Liver (tissue), 9 donors: ENCODE results near the gene SRGAP3. TPM values are rescaled to one million over a fixed set of nuclear protein-coding genes. Genes with fewer than 3 reads are reported as not detected.

Source experiments
- DNase-seq: peaks from one replicate; pipeline ENCODE4 v3.0.0-alpha.2; 2017; ENCODE audit warnings: low spot score
- H3K27ac ChIP-seq, 2 donors: one replicate each; pipeline ENCODE4 v1.7.0; 2013; ENCODE audit warnings: inconsistent platforms in 2 of 2, low read length in 2 of 2, control low read depth in 1 of 2, low read depth in 1 of 2, mild to moderate bottlenecking in 1 of 2
- H3K27me3 ChIP-seq, 4 donors: one replicate each; pipeline versions ENCODE4 v1.6.1 to v1.7.0; 2013; ENCODE audit warnings: low read length in 3 of 4, inconsistent platforms in 1 of 4, mild to moderate bottlenecking in 1 of 4, moderate library complexity in 1 of 4; ENCODE audit not compliant: control insufficient read depth in 4 of 4, insufficient read depth in 4 of 4
- H3K36me3 ChIP-seq, 4 donors: one replicate each; pipeline versions ENCODE4 v1.6.1 to v1.7.0; 2013; ENCODE audit warnings: low read length in 3 of 4, mild to moderate bottlenecking in 3 of 4, low read depth in 1 of 4, moderate library complexity in 1 of 4; ENCODE audit not compliant: control insufficient read depth in 4 of 4, insufficient read depth in 3 of 4
- H3K4me1 ChIP-seq, 4 donors: one replicate each; pipeline versions ENCODE4 v1.6.1 to v1.7.0; 2013; ENCODE audit warnings: low read length in 3 of 4, mild to moderate bottlenecking in 3 of 4, moderate library complexity in 1 of 4; ENCODE audit not compliant: control insufficient read depth in 4 of 4, insufficient read depth in 4 of 4
- H3K4me3 ChIP-seq, 3 donors: one replicate each; pipeline versions ENCODE4 v1.6.1 to v1.7.0; 2013; ENCODE audit warnings: low read length in 3 of 3, control low read depth in 1 of 3, low read depth in 1 of 3, mild to moderate bottlenecking in 1 of 3
- H3K9ac ChIP-seq, 2 donors: one replicate each; pipeline ENCODE4 v1.7.0; 2013; ENCODE audit warnings: low read length in 2 of 2, mild to moderate bottlenecking in 2 of 2, moderate library complexity in 2 of 2, control low read depth in 1 of 2, low read depth in 1 of 2
- H3K9me3 ChIP-seq, 4 donors: one replicate each; pipeline versions ENCODE4 v1.6.1 to v1.7.0; 2013; ENCODE audit warnings: low read length in 3 of 4; ENCODE audit not compliant: control insufficient read depth in 4 of 4
- EGR1 ChIP-seq, 2 donors: IDR thresholded peaks; 2 replicates each; pipeline ENCODE4 v1.6.1; 2016 to 2018; ENCODE audit warnings: antibody characterized with exemption in 2 of 2, low read depth in 2 of 2
- FOXA1 ChIP-seq: IDR thresholded peaks from 2 replicates; pipeline ENCODE4 v1.6.1; 2016; ENCODE audit warnings: antibody characterized with exemption
- FOXA2 ChIP-seq: IDR thresholded peaks from 2 replicates; pipeline ENCODE4 v1.6.1; 2016; ENCODE audit warnings: antibody characterized with exemption
- GABPA ChIP-seq, 2 donors: IDR thresholded peaks in 1 of 2; conservative IDR thresholded peaks in 1 of 2; 2 replicates each; pipeline ENCODE4 v1.6.1; 2016; ENCODE audit warnings: antibody characterized with exemption in 2 of 2, mild to moderate bottlenecking in 1 of 2, moderate library complexity in 1 of 2
- HNF4A ChIP-seq, 2 donors: conservative IDR thresholded peaks; 2 replicates each; pipeline ENCODE4 v1.6.1; 2016; ENCODE audit warnings: antibody characterized with exemption in 2 of 2, mild to moderate bottlenecking in 2 of 2
- HNF4G ChIP-seq: IDR thresholded peaks from 2 replicates; pipeline ENCODE4 v1.6.1; 2016; ENCODE audit warnings: antibody characterized with exemption
- JUND ChIP-seq, 2 donors: IDR thresholded peaks; 2 replicates each; pipeline ENCODE4 v1.6.1; 2016; ENCODE audit warnings: antibody characterized with exemption in 2 of 2
- NR2F2 ChIP-seq: IDR thresholded peaks from 2 replicates; pipeline ENCODE4 v1.6.1; 2016; ENCODE audit warnings: antibody characterized with exemption
- RAD21 ChIP-seq, 2 donors: IDR thresholded peaks; 2 replicates each; pipeline ENCODE4 v1.6.1; 2016; ENCODE audit warnings: antibody characterized with exemption in 2 of 2, mild to moderate bottlenecking in 2 of 2
- RXRA ChIP-seq, 2 donors: IDR thresholded peaks; 2 replicates each; pipeline ENCODE4 v1.6.1; 2017 to 2018; ENCODE audit warnings: antibody characterized with exemption in 2 of 2, mild to moderate bottlenecking in 1 of 2
- SP1 ChIP-seq: IDR thresholded peaks from 2 replicates; pipeline ENCODE4 v1.6.1; 2018; ENCODE audit warnings: antibody characterized with exemption, mild to moderate bottlenecking
- TAF1 ChIP-seq: conservative IDR thresholded peaks from 2 replicates; pipeline ENCODE4 v1.6.1; 2016; ENCODE audit warnings: antibody characterized with exemption, mild to moderate bottlenecking
- YY1 ChIP-seq: IDR thresholded peaks from 2 replicates; pipeline ENCODE4 v1.6.1; 2016; ENCODE audit warnings: antibody characterized with exemption, mild to moderate bottlenecking
- WGBS: extraction: QIAGEN DNeasy Blood & Tissue Kit; methylation state at CpG from one replicate; pipeline ENCODE4 v1.1.7; 2013; 5-methylcytosine and 5-hydroxymethylcytosine counted together
- polyA plus RNA-seq, 2 donors: library from polyadenylated mRNA; stranded (reverse) in 1 of 2; unstranded in 1 of 2; fragments of 200-250 nt in 1 of 2; fragments of >200 nt in 1 of 2; fragmentation: Nextera tagmentation in 1 of 2; extraction: Ambion mirVana in 1 of 2; gene quantifications; one replicate each; pipeline versions ENCODE4 v1.2.1 to v1.2.3, GENCODE V29; 2013 to 2015
- total RNA-seq, 2 donors: library from RNA; depleted of rRNA; stranded (reverse); fragments of >200 nt; gene quantifications; one replicate each; pipeline ENCODE4 v1.2.3, GENCODE V29; 2014
- TF ChIP-seq, protein P1 (sequence below): IDR thresholded peaks from 2 replicates; pipeline ENCODE4 v1.6.1; 2016; ENCODE audit warnings: antibody characterized with exemption, mild to moderate bottlenecking
- TF ChIP-seq, protein P2 (sequence below): IDR thresholded peaks from 2 replicates; pipeline ENCODE4 v1.6.1; 2016; ENCODE audit warnings: antibody characterized with exemption
- TF ChIP-seq, protein P3 (sequence below): IDR thresholded peaks from 2 replicates; pipeline ENCODE4 v1.6.1; 2016; ENCODE audit warnings: antibody characterized with exemption
- TF ChIP-seq, protein P4 (sequence below): fragments of 150-350 bp; IDR thresholded peaks from 2 replicates; pipeline ENCODE4 v1.5.1; 2017; ENCODE audit warnings: improper control_type of control experiment, low read depth, low read length; ENCODE audit not compliant: missing input control
- TF ChIP-seq, protein P5 (sequence below): IDR thresholded peaks from 2 replicates; pipeline ENCODE4 v1.6.1; 2016; ENCODE audit warnings: antibody characterized with exemption
- donor health status: healthy.
- donor health status: healthy.
- donor health status: healthy.
- donor health status: healthy.
- donor health status: healthy.

SRGAP3 gene
- total and polyA plus RNA-seq, 4 donors = 0.61 to 4.2 (median 1.6) TPM

DNA sequence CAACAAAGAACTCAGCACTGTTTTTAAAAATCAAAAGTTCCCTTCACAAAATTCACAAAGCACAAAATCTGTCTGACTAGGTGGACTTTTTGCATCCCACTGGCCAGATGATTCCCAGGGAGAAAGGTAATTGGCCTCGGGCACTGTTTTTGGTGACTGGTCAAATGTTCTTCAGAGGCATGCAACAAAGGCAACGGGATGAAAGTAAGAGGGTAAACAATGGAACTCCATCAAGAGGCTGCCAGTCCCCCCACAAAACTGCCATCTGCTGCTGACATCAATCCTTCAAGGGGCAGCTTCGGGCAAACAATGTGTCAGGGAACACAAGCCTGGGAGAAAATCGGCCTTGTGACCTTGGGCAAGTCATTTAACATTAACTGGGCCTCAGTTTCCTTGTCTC lies 3.3 kb downstream of the SRGAP3 start:
- no peak for TF ChIP-seq FOXA1
- TF ChIP-seq YY1 = no peak
- no peak for TF ChIP-seq HNF4G
- TF ChIP-seq, protein P1, sequence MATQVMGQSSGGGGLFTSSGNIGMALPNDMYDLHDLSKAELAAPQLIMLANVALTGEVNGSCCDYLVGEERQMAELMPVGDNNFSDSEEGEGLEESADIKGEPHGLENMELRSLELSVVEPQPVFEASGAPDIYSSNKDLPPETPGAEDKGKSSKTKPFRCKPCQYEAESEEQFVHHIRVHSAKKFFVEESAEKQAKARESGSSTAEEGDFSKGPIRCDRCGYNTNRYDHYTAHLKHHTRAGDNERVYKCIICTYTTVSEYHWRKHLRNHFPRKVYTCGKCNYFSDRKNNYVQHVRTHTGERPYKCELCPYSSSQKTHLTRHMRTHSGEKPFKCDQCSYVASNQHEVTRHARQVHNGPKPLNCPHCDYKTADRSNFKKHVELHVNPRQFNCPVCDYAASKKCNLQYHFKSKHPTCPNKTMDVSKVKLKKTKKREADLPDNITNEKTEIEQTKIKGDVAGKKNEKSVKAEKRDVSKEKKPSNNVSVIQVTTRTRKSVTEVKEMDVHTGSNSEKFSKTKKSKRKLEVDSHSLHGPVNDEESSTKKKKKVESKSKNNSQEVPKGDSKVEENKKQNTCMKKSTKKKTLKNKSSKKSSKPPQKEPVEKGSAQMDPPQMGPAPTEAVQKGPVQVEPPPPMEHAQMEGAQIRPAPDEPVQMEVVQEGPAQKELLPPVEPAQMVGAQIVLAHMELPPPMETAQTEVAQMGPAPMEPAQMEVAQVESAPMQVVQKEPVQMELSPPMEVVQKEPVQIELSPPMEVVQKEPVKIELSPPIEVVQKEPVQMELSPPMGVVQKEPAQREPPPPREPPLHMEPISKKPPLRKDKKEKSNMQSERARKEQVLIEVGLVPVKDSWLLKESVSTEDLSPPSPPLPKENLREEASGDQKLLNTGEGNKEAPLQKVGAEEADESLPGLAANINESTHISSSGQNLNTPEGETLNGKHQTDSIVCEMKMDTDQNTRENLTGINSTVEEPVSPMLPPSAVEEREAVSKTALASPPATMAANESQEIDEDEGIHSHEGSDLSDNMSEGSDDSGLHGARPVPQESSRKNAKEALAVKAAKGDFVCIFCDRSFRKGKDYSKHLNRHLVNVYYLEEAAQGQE = no peak
- no peak for TF ChIP-seq FOXA2
- no peak for TF ChIP-seq RXRA (IDR thresholded peaks at IDR 0.05)
- no peak for TF ChIP-seq RAD21 (IDR thresholded peaks at IDR 0.05)
- Histone ChIP-seq H3K27ac (no peak overlapping the region), H3K9ac (no peak overlapping the region), H3K9me3 (no peaks in the 10 kb centered on the region), H3K4me3 (no peak overlapping the region), H3K27me3 (no peaks in the 10 kb centered on the region), H3K4me1 (peaks cover 0 to 15% (median 12%) of the 10 kb centered on the region in 4 donors), H3K36me3 (no peaks in the 10 kb centered on the region)
- 88% methylated on average over 4 of the region's 4 CpGs for WGBS
- DNase-seq = no peak

DNA sequence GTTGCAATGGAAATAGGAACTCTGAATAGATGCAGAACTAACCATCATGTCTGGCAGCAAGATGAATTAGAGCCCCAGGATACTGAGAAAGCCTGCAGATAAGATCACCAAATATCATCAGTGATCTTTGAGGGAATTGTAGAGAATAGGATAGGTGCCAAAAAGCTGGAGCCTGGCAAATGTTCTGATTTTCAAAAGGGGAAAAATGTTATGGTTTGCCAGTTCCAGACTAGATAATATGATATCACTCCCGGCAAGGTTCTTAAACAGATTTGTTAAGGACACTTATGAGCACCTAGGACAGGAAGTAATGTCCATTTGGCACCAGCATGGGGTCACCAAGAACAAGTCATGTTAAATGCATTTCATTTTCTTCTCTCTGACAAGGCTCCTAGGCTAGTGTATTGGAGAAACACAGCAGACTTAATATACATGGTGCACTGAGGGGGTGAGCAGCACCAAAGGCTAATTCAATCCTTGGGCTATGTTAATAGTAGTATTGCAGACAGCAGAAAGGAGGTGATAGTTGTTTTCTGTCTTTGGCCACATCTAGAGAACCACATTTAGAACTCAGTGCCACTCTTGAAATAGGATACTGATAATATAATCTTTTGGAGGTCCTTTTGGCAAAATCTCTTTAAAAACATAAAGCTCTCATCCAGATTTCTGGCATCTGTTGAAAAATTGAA lies 4.8 kb downstream of the SRGAP3 start:
- TF ChIP-seq YY1 (no peak), JUND (IDR thresholded peaks at IDR 0.05) (no peak), EGR1 (IDR thresholded peaks at IDR 0.05; ENCODE audit: low read depth in 2 of 2) (no peak), NR2F2 (no peak), SP1 (no peak), TAF1 (no peak), RXRA (IDR thresholded peaks at IDR 0.05) (no peak), HNF4G (no peak), FOXA2 (no peak), FOXA1 (no peak), RAD21 (IDR thresholded peaks at IDR 0.05) (no peak), HNF4A (conservative IDR thresholded peaks at IDR 0.05) (no peak), GABPA (IDR thresholded peaks at IDR 0.05 in 1 of 2, conservative IDR thresholded peaks at IDR 0.05 in 1 of 2) (no peak)
- TF ChIP-seq, protein P2, sequence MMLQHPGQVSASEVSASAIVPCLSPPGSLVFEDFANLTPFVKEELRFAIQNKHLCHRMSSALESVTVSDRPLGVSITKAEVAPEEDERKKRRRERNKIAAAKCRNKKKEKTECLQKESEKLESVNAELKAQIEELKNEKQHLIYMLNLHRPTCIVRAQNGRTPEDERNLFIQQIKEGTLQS = no peak
- TF ChIP-seq, protein P3, sequence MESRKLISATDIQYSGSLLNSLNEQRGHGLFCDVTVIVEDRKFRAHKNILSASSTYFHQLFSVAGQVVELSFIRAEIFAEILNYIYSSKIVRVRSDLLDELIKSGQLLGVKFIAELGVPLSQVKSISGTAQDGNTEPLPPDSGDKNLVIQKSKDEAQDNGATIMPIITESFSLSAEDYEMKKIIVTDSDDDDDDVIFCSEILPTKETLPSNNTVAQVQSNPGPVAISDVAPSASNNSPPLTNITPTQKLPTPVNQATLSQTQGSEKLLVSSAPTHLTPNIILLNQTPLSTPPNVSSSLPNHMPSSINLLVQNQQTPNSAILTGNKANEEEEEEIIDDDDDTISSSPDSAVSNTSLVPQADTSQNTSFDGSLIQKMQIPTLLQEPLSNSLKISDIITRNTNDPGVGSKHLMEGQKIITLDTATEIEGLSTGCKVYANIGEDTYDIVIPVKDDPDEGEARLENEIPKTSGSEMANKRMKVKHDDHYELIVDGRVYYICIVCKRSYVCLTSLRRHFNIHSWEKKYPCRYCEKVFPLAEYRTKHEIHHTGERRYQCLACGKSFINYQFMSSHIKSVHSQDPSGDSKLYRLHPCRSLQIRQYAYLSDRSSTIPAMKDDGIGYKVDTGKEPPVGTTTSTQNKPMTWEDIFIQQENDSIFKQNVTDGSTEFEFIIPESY = no peak
- TF ChIP-seq, protein P4, sequence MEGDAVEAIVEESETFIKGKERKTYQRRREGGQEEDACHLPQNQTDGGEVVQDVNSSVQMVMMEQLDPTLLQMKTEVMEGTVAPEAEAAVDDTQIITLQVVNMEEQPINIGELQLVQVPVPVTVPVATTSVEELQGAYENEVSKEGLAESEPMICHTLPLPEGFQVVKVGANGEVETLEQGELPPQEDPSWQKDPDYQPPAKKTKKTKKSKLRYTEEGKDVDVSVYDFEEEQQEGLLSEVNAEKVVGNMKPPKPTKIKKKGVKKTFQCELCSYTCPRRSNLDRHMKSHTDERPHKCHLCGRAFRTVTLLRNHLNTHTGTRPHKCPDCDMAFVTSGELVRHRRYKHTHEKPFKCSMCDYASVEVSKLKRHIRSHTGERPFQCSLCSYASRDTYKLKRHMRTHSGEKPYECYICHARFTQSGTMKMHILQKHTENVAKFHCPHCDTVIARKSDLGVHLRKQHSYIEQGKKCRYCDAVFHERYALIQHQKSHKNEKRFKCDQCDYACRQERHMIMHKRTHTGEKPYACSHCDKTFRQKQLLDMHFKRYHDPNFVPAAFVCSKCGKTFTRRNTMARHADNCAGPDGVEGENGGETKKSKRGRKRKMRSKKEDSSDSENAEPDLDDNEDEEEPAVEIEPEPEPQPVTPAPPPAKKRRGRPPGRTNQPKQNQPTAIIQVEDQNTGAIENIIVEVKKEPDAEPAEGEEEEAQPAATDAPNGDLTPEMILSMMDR = no peak
- TF ChIP-seq, protein P5, sequence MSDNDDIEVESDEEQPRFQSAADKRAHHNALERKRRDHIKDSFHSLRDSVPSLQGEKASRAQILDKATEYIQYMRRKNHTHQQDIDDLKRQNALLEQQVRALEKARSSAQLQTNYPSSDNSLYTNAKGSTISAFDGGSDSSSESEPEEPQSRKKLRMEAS = no peak
- TF ChIP-seq, protein P1 = no peak

More for the DNA sequence above, 4.8 kb downstream of the SRGAP3 start:
- peaks cover 0 to 12% (median 9%) of the 10 kb centered on the region in 4 donors for H3K4me1 ChIP-seq
- no peaks in the 10 kb centered on the region for H3K36me3 ChIP-seq
- H3K9ac ChIP-seq = no peak overlapping the region
- H3K27me3 ChIP-seq = no peaks in the 10 kb centered on the region
- no peak overlapping the region for H3K27ac ChIP-seq
- DNase-seq = no peak
- whole genome bisulfite sequencing = 81% methylated on average over 1 of the region's 1 CpG
- H3K4me3 ChIP-seq = no peak overlapping the region
- no peaks in the 10 kb centered on the region for H3K9me3 ChIP-seq
